GM21528 (cell line): ENCODE measurements around the gene CYP26C1.

Experiments
- ATAC-seq: cut with Tn5 transposase; IDR thresholded peaks from one replicate; pipeline ENCODE4 v1.9.1; 2021; ENCODE audit warnings: mild to moderate bottlenecking, moderate library complexity; ENCODE audit not compliant: unreplicated experiment, low FRiP score

CYP26C1 gene, protein sequence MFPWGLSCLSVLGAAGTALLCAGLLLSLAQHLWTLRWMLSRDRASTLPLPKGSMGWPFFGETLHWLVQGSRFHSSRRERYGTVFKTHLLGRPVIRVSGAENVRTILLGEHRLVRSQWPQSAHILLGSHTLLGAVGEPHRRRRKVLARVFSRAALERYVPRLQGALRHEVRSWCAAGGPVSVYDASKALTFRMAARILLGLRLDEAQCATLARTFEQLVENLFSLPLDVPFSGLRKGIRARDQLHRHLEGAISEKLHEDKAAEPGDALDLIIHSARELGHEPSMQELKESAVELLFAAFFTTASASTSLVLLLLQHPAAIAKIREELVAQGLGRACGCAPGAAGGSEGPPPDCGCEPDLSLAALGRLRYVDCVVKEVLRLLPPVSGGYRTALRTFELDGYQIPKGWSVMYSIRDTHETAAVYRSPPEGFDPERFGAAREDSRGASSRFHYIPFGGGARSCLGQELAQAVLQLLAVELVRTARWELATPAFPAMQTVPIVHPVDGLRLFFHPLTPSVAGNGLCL

GRCh38 chr10:93059975-93060886, at the start of gene CYP26C1:
TSS of gene CYP26C1 (plus strand) at chr10:93060798. CDS start at chr10:93061264, 466 bp downstream.
- no peak for ATAC-seq

DNA sequence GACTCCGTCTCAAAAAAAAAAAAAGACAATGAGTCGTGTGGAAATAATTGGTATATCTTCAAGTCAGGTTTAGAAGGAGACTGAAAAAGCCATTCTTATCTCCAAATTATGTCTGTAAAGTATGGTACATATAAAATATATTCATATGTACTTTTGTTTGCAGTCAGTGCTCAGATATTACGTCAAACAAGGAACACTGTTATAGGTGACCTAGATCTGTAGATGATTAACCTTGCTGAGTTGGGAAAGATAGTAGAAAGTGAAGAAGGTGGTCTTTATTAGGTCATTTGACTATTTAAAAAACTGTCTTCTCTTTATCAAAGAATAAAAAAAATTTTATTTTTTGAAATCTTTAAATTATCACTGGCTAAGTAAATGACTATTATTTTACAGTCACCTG, 44.9 kb upstream of the CYP26C1 start:
- ATAC-seq, result no peak

- no peak for ATAC-seq
Observed at GRCh38 chr10:93023013-93023650, 37.5 kb upstream of the CYP26C1 start.

- no peak for ATAC-seq
Observed at GRCh38 chr10:93026072-93026471, 34.5 kb upstream of the CYP26C1 start.

GRCh38 chr10:93027508-93027907, 33.1 kb upstream of the CYP26C1 start:
- ATAC-seq, result no peak

- ATAC-seq, result no peak
Observed at GRCh38 chr10:93028883-93029282, 31.7 kb upstream of the CYP26C1 start.

DNA sequence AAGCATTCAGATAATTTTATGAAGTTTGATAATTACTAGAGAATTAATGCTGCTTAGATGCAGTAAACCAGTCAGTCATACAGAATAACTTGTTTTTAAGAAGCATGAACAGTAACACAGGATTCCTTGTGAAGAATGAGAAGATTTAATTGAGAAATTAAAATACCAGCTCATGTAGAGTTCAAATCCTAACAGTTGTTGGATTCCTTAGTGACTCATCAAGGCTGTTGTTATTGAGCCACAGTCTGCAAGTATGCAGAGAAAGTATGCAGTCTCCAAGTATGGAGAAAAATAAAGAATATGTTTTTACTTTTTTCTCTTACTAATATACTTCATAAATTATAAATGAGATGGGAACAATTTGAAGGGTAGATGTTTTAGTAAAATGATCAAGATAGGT, 30.2 kb upstream of the CYP26C1 start:
- no peak for ATAC-seq

GRCh38 chr10:93032105-93032808, 28.3 kb upstream of the CYP26C1 start:
- no peak for ATAC-seq

DNA sequence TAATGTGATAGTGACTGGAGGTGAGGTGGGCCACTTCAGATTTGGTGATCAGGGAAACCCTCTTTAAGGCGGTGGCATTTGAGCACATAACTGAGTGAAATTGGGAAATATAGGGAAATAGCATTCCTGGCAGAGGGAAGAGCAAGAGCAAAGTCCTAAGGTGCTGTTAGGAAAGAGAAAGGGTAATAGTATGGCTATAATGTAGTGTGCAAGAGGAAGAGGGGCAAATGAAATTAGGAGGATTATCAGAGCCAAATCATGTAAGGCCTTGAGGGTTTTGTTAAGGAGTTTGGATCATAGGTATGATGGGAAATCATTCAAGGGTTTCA, 27.8 kb upstream of the CYP26C1 start:
- ATAC-seq, result no peak

DNA sequence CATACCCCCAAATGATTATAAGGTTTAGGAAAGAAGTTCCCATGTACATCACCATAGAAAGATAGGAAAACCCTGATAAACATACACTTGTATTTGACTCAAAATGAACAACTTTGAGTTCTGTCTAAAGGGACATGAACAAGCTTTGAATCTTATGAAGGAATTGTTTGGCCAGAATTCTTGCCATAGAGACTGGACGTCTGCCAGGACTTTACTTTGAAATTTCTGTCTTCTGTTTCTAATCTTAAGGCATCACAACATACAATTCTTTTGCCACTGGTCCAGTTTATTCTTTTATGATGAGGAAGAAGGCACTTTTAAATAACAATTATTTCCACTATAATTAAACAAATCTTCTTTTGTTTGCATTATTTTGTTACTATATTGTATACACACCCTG, 26.2 kb upstream of the CYP26C1 start:
- ATAC-seq, result no peak

GRCh38 chr10:93039110-93039509, 21.5 kb upstream of the CYP26C1 start:
- no peak for ATAC-seq

- ATAC-seq, result no peak
Observed at GRCh38 chr10:93039721-93040120, 20.9 kb upstream of the CYP26C1 start.

GRCh38 chr10:93054486-93054885, 6.1 kb upstream of the CYP26C1 start:
- no peak for ATAC-seq

DNA sequence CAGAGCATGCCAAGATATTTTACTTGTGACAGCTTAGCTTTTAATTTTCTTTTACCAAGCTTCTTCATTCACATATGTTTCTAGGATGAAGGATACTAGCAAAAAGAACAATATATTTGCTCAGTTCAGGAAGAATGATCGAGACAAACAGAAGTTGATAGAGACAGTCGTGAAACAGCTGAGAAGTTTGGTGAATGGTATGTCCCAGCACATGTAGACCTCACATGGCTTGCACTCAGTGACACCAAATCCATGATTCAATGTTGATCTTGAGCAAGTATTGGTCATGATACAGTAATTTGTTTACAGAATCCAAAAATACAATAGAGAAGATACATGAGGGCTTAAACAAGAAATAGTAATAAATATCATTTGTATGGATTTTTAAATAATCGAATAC, 2.5 kb upstream of the CYP26C1 start:
- ATAC-seq, result no peak

GRCh38 chr10:93060887-93061593, 442 bp downstream of the CYP26C1 start:
- ATAC-seq, result no peak

DNA sequence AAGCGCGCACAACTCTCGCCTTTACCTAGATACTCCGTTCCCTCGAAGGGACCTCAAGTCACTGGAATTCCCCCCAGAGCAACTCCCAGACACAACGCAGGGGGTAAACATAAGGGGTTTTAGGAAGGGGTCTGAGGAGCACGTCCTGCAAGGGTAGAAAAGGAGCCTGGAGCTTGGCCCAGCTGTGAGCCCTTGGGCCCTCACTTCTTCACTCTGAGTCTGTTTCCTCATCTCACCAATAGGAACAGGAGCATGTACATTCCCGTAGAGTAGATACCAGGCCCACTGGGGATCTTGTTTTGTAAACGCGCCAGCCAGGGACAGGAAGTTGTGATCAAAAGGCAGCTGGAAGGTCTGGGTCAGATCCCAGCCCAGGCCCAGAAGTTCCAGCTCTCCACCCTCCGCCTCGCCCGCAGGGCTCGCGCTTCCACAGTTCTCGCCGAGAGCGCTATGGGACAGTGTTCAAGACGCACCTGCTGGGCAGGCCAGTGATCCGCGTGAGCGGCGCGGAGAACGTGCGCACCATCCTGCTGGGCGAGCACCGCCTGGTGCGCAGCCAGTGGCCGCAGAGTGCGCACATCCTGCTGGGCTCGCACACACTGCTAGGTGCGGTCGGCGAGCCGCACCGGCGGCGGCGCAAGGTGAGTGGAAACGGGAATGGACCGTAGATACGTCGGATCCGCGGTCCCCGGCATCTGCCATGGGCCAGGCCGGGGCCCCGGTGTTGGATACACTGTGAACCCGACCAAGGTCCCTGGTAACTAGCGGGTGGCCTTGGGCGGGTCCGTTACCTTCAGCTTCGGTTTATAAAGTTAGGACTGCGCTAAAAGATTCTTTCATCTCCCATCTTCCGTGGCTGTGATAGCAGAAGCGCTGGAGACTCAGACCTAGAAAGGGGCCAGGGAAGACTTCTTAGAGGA, 1.3 kb downstream of the CYP26C1 start:
- ATAC-seq, result no peak

DNA sequence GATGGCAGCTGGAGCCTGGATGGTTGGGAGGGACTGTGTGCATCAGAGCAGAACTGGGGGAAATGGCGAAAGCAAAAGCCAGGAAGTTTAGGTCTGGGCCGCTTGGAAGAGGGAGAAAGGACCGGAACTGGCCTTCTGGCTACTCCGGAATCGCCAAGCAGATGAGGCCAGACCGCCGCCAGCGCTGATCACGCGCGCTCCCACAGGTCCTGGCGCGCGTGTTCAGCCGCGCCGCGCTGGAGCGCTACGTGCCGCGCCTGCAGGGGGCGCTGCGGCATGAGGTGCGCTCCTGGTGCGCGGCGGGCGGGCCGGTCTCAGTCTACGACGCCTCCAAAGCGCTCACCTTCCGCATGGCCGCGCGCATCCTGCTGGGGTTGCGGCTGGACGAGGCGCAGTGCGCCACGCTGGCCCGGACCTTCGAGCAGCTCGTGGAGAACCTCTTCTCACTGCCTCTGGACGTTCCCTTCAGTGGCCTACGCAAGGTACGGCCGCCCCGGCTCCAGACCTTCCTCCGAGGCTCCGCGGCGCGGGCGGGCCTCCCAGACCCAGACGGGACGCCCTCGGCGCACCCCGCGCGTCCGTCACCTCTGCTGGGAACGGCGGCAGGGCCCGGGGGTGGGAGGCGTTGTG, 2.0 kb downstream of the CYP26C1 start:
- ATAC-seq, result no peak
